Nucleus accumbens (tissue), 56 donors: ENCODE results near the gene CEP83.

Experiments used
- DNase-seq, 56 donors: peaks; one replicate each; lab custom pipeline; 2025; lab: John Stamatoyannopoulos, UW

The CEP83 gene

GRCh38 chr12:94309373-94309772 lies 150.3 kb downstream of the CEP83 start:
- no peak for DNase-seq

DNA sequence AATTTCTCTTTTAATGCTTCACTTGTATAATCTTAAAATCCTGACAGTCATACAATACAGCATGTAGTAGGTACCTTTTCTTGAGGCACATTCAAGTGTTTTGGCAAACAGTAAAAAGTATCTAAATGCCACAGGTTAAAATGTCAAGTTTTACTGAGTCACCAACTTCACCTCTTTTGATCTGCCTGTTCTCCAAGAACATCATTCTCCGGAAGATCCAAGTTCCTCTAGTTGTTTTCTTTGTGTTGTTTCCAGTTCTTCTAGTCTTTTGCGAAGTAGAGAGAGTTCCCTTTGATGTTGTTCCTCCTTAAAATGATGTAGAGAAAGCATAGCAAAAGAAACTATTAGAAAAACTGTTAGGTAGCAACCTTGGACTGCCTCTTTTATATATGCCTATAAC lies 151.1 kb downstream of the CEP83 start:
- no peak for DNase-seq

DNA sequence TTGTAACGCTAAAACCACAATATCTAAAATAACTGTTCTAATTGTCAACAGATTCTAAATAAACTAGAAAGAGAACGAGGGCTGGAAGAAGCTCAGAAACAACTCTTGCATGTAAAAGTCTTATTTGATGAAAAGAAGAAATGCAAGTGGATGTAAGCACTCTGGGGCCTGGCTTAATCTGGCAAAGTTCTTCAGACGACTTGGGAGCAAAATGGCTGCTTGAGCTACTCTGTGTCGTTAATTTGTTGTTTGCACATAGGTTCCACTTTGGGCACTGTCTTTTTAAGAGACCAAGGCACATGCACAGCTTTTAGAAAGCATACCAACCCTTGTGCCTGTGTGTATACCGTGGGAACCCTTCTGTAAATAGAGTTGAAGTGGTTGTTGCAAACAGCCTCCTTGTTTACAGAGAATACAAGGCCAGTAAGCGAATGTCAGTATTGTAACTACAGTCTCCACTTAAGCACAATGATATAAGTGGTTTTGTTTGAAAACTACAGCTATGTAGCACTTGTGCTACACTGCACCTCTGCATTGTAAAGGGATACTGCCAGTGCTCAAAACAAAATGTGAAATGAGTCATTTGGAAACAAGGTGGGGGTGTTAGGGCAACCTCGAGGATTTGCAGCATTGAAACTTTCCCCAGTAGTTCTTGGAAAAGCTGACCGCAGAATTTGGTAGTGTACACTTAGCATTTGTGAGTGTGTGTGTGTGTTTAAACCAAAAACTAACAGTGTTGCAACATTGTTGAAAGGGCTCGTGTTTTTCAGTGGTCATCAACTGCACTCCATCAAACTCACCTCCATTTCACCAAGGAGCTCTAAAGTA lies 154.3 kb downstream of the CEP83 start:
- DNase-seq, result no peak

GRCh38 chr12:94304566-94305061 lies 155.1 kb downstream of the CEP83 start:
- DNase-seq, result no peak

DNA sequence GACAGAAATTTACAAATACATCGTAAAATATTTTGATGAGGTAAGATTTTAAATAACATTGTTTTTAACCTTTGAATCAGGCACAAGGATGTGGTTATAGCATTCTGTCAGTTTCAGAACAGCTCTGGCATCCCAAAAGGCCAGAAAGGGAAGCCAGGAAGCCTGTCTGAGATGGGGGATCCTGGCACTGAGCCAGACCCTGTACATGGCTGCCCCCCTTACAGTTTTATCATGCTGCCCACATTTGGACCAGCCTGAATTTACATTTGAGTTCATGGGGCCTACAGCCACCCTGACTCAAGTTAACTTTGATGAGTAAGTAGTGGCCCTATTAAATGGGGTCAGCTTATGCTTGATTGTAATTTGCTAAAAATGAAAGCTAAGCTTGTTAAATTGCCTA lies 155.7 kb downstream of the CEP83 start:
- DNase-seq, result no peak

DNA sequence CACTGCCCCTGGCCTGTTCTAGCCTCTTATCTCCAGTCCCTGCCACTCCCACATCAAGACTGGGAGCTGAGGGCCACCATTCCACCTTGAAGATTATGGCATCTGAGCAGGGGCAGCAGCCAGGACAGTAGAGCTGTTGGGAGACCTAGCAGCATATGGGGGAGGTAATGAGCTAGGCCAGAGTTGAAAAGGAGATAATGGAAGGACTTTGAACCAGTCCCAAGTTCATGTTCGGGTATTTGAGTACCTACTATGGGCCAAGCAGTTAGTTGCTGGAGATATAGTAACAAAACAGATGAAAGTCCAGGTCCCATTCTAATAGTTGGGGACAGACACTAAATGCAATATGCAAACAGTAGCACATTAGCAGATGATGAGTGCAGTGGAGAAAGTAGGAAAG lies 159.8 kb downstream of the CEP83 start:
- no peak for DNase-seq

- DNase-seq, result no peak
Observed at GRCh38 chr12:94297876-94298505, 161.7 kb downstream of the CEP83 start.

DNA sequence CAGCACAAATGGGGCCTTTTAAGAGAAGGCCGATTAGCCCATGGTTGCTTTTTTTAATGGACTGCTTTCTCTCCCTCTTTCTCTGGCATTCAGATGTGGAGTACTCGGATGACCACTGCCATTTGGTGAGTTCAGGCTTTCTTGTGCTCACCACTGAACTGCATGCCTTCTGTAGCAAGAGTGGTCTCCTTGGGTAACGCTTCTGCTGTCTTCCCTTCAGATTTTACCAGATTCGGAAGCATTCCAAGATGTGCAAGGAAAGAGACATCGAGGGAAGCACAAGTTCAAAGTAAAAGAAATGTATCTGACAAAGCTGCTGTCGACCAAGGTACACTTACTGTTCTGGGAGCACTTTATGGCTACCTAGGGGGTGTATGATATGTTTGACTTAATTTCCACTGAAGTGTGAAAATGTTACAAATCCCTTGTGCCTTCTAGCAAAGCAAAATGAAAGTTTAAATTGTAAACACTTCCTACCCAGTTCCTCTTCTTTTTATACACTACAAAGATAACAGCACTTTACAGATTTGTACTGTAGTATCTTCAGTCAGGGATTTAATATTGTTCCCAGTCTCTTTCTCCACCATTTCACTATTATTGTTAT lies 162.5 kb downstream of the CEP83 start:
- DNase-seq, result no peak

- no peak for DNase-seq
Observed at GRCh38 chr12:94290353-94290752, 169.3 kb downstream of the CEP83 start.

GRCh38 chr12:94289461-94290312 lies 170.0 kb downstream of the CEP83 start:
- peak in 2 of 56 donors; percentile 12 to 13 for DNase-seq

GRCh38 chr12:94287245-94287628 lies 172.4 kb downstream of the CEP83 start:
- no peak for DNase-seq

GRCh38 chr12:94286583-94287244 lies 173.0 kb downstream of the CEP83 start:
- no peak for DNase-seq

DNA sequence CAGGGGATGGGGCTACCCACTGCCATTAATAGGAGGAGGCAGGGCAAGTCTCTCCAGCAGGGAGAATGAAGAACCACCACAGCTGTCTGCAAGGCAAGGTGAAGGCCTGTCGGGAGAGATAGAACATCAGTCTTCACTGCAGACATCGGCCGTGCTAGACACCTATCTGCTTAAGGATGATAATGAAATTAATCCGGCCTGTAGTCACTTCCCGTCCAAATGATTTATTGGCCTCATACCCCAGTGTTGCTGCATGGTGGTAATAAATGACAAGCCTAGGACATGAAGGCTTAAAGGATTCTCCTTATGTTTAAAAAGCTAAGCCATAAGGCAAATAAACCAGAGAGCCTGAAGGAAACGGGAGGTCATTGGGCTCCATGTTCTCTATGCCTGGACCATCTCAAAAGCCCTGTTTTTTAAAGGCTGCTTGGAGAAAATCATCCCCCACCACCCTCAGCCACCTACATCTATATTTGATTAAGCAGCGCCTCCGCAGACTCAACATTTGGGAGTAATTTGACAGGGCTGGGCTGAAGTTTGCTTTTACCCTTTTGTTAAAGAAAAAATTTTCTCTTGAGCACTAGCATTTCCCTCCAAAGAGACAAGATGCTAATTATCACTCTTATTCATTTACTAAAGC lies 173.6 kb downstream of the CEP83 start:
- DNase-seq, result peak in 5 of 56 donors; percentile 13 to 48 (median 22)

DNA sequence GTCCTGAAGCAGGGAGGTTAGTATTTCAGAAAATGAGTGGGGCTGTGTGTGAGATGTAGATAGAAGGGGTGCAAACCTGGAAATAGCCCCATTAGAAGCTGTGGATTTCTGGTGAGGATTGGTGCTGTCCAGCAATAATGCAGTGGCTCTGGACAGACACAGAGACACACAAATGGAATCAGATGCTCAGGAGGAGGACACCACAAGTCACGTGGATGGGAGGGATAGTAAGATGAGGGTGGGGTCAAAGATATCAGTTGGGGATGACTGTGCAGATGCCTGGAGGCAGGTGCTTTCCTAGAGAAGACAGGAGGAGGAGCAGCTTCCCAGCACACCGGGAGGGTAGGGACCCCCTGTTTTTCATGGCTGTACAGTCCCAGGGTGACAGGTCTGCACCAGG lies 174.8 kb downstream of the CEP83 start:
- no peak for DNase-seq

DNA sequence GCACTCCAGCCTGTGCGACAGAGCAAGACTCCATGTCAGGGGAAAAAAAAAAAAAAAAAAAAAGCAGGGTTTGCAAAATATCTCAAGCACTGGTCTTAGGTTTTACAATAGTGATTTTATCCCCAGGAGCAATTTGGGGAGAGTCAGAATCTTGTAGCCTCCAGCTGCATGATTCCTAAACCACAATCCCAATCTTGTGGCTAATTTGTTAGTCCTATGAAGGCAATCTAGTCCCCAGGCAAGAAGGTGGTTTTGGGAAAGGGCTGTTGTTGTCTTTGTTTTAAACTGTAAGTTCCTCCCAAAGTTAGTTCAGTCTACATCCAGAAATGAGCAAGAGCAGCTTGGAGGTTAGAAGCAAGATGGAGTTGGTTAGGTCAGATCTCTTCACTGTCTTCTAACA lies 175.6 kb downstream of the CEP83 start:
- DNase-seq, result no peak

DNA sequence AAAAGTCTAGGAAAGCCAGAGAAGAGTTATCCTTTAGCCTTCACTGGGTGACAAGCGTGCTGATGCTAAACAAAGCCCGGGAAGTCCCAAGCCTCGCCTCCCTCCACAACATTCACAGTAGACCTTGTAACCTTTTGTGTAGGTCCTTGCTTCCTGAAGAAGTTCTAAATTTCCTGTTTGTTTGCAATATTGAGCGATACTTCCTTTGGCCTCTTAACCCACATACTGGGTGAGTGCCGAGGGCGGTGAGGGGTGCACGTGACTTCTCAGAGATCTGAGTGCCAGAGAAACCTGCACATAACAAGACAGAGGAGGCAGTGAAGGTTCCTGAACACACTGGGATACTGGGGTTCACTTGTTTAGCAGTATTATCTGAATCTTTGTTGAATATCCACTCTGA lies 177.0 kb downstream of the CEP83 start:
- DNase-seq, result no peak

DNA sequence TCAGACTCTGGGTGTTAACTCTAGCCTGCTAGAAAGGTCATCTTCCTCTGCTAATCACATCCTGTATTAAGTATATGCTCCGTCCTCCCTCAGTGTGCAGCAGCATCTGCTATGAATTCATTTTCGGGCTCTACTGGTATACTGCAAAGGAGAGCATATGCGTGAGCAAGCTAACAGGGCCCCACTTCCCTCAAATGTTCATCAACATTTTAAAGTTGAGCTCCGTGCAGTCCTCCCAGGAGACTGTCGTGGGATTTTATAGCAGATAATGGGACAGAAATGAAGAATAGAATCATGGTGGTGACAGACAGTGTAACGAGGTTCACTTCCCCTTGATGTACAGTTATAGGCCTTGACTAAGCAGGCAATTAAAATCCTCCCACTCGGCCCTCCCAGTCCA lies 179.6 kb downstream of the CEP83 start:
- DNase-seq, result no peak

DNA sequence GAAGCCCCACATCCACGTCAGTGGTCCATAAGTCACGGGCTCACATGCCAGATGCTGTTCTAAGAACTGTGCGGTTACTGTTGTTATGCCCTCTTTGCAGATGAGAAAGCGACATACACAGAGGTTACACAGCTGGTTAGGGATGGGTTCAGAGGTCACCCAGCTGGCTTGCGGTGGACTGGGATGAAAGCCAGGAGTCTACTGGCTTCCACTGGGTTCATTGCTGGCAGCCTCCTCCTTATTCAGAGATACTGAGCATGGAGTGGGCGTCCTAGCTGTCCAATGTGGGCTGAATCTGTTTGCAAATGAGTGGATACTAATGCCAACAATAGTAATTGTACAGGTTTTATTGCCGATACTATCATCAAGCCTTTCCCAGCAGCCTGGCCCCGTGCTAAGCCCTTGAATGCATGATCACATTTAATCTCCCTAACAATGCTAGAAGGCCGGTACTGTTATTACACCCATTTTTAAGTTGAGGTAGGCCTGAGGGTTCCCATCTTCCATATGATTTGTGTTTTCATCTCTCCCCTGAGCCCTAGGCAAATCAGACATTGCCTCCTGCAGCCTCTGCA lies 182.2 kb downstream of the CEP83 start:
- peak in 21 of 56 donors; percentile 7 to 61 (median 27) for DNase-seq

DNA sequence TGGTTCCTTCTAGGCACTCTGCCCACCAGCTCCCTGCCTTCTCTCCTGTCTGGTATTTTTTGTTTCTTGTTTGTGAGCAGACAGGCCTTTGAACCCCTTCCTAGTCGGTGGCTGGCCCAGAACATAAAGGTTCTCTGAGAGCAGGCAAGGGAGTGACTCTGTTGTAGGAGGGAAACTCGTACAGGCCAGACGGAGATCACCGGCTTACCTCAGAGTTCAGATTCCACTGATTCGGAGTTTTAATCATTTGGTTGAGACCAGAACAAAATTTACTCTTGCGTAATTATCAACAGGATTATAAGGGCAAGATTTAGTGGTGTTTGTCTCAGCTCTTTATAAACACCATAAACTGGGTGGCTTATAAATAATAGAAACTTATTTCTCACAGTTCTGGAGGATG lies 182.9 kb downstream of the CEP83 start:
- no peak for DNase-seq
